A549 treated with dexamethasone at 1 μM for 4 hours (cell line): ENCODE measurements around the gene CXCR3. TPM values are rescaled to one million over a fixed set of nuclear protein-coding genes. Genes with fewer than 3 reads are reported as not detected.

ENCODE experiments used
- total RNA-seq: library from RNA; stranded (reverse); fragments of 200-300 nt; extraction: Qiagen RNA extraction; gene quantifications from 5 replicates; pipeline ENCODE4 v1.2.3, GENCODE V29; 2022

The CXCR3 gene
- 0.06 to 0.12 TPM (median 0.10 TPM) in 5 replicates for total RNA-seq

GRCh38 chrX:71618303-71618721, at the start of gene CXCR3:
TSS of gene CXCR3 (minus strand) at chrX:71618511. CDS start at chrX:71618449, 62 bp downstream.

GRCh38 chrX:71667328-71668247, 49.3 kb upstream of the CXCR3 start, which contains the start of gene LOC101059915:
TSS of gene LOC101059915 (plus strand) at chrX:71667546.

GRCh38 chrX:71578253-71579135, 39.8 kb downstream of the CXCR3 start, which contains the start of gene GCNA:
TSS of gene GCNA (plus strand) at chrX:71578437. CDS start at chrX:71580822, 2,385 bp downstream.

Other genes starting within 250 kb of the CXCR3 start
- gene OGT, start 85.4 kb downstream of the CXCR3 start, total RNA-seq = 23.8 to 50.0 TPM (median 36.7 TPM) in 5 replicates
- gene GCNA, start 40.1 kb downstream of the CXCR3 start, total RNA-seq = 1.4 to 2.4 TPM (median 1.9 TPM) in 5 replicates
- gene CXorf49, start 99.8 kb upstream of the CXCR3 start, total RNA-seq = not detected in 5 replicates
- not detected in 5 replicates for gene CXorf49B, start 144.8 kb upstream of the CXCR3 start, total RNA-seq